B cell (primary cell): ENCODE measurements around the gene DUSP14. TPM values are rescaled to one million over a fixed set of nuclear protein-coding genes. Genes with fewer than 3 reads are reported as not detected.
A peak's percentile ranks its signal among the peaks of the same experiment; 100 is the strongest.
"Not testable (repeated sequence)": the region's sequence is repeated elsewhere in the genome, so short reads cannot be mapped to it uniquely, and the experiment has no call there.

Experiments used
- ATAC-seq: fragments of 200-7000 bp; cut with Tn5 transposase; one replicate; pipeline ENCODE4 v1.10.0; 2021; ENCODE audit warnings: low read depth, mild to moderate bottlenecking, moderate number of reproducible peaks, moderate library complexity
- CTCF ChIA-PET: fragments of 350-600 bp; sonication (Branson Sonifier 250); formaldehyde crosslinking; loops from one replicate; lab custom pipeline; 2021; ENCODE audit warnings: antibody characterized with exemption, inconsistent platforms; lab: Charles Lee
- POLR2A ChIA-PET: fragments of 350-600 bp; sonication (Branson Sonifier 250); formaldehyde crosslinking; loops from one replicate; lab custom pipeline; 2021; ENCODE audit warnings: antibody characterized with exemption; lab: Charles Lee
- DNase-seq: peaks from one replicate; pipeline ENCODE4 v3.0.0; 2013
- H2AFZ ChIP-seq: 2 replicates; pipeline ENCODE4 v1.6.1; 2012; ENCODE audit warnings: mild to moderate bottlenecking, low read depth, low read length; ENCODE audit not compliant: insufficient read depth, poor library complexity, severe bottlenecking
- H3K27ac ChIP-seq, 2 donors: 1 replicate in 1 of 2; 2 replicates in 1 of 2; pipeline ENCODE4 v1.5.1; 2012 to 2013; ENCODE audit warnings: low read length in 2 of 2, mild to moderate bottlenecking in 2 of 2, moderate library complexity in 1 of 2
- H3K27me3 ChIP-seq, 4 experiments: fragments of 200-600 bp in 1 of 4; sonication (generic) in 1 of 4; replicated peaks in 1 of 4; 1 replicate in 2 of 4; 2 replicates in 2 of 4; pipeline versions ENCODE4 v1.6.1 to v1.7.0; 2013 to 2016; ENCODE audit warnings: low read length in 3 of 4, mild to moderate bottlenecking in 2 of 4, mixed read lengths in 1 of 4, moderate library complexity in 1 of 4; ENCODE audit not compliant: insufficient read depth in 4 of 4, control insufficient read depth in 3 of 4; ENCODE audit errors: control extremely low read depth in 1 of 4
- H3K36me3 ChIP-seq, 2 experiments: replicated peaks in 1 of 2; 1 replicate in 1 of 2; 2 replicates in 1 of 2; pipeline versions ENCODE4 v1.6.1 to v1.7.1; 2013; ENCODE audit warnings: low read length in 1 of 2; ENCODE audit not compliant: insufficient read depth in 2 of 2, control insufficient read depth in 1 of 2; ENCODE audit errors: control extremely low read depth in 1 of 2, extremely low read depth in 1 of 2
- H3K4me1 ChIP-seq, 2 donors: fragments of 200-600 bp in 1 of 2; sonication (generic) in 1 of 2; 1 replicate in 1 of 2; 2 replicates in 1 of 2; pipeline versions ENCODE4 v1.5.1 to v1.6.1; 2013 to 2017; ENCODE audit warnings: low read length in 2 of 2; ENCODE audit not compliant: control insufficient read depth in 2 of 2, insufficient read depth in 2 of 2
- H3K4me2 ChIP-seq: replicated peaks from 2 replicates; pipeline ENCODE3; 2012; ENCODE audit warnings: mild to moderate bottlenecking, low read depth, low read length; ENCODE audit not compliant: poor library complexity, severe bottlenecking
- H3K4me3 ChIP-seq, 5 experiments: fragments of 200-600 bp in 1 of 5; sonication (generic) in 1 of 5; 1 replicate in 3 of 5; 2 replicates in 2 of 5; pipeline versions ENCODE4 v1.5.1 to v1.7.0; 2011 to 2016; ENCODE audit warnings: low read length in 4 of 5, mild to moderate bottlenecking in 4 of 5, low read depth in 2 of 5, control low read depth in 1 of 5, moderate library complexity in 1 of 5; ENCODE audit not compliant: insufficient read depth in 1 of 5; ENCODE audit errors: control extremely low read depth in 1 of 5, extremely low read depth in 1 of 5
- H3K79me2 ChIP-seq: fragments of 200-600 bp; sonication (generic); one replicate; pipeline ENCODE4 v1.6.0; 2016; ENCODE audit warnings: low read length; ENCODE audit not compliant: control insufficient read depth, insufficient read depth
- H3K9ac ChIP-seq: fragments of 200-600 bp; sonication (generic); 2 replicates; pipeline ENCODE4 v1.6.1; 2017; ENCODE audit warnings: mild to moderate bottlenecking, low read length, moderate library complexity
- H3K9me3 ChIP-seq, 3 donors: one replicate each; pipeline versions ENCODE4 v1.6.1 to v1.7.1; 2013; ENCODE audit warnings: low read length in 2 of 3; ENCODE audit not compliant: control insufficient read depth in 2 of 3, insufficient read depth in 1 of 3; ENCODE audit errors: control extremely low read depth in 1 of 3
- H4K20me1 ChIP-seq: 2 replicates; pipeline ENCODE4 v1.6.0; 2012; ENCODE audit warnings: mild to moderate bottlenecking, low read length; ENCODE audit not compliant: insufficient read depth, control insufficient read depth, poor library complexity, severe bottlenecking
- H3K27ac Mint-ChIP-seq: one replicate; pipeline ENCODE4 v1.8.0; 2021; ENCODE audit warnings: mixed read lengths
- H3K27me3 Mint-ChIP-seq: one replicate; pipeline ENCODE4 v1.8.0; 2021; ENCODE audit warnings: mixed read lengths
- H3K4me1 Mint-ChIP-seq: one replicate; pipeline ENCODE4 v1.8.0; 2021; ENCODE audit warnings: mixed read lengths
- H3K4me3 Mint-ChIP-seq: one replicate; pipeline ENCODE4 v1.8.0; 2021; ENCODE audit warnings: mixed read lengths
- H3K9me3 Mint-ChIP-seq: one replicate; pipeline ENCODE4 v1.8.0; 2022; ENCODE audit warnings: mixed read lengths; ENCODE audit not compliant: insufficient read depth
- CTCF ChIP-seq: fragments of 200-600 bp; IDR thresholded peaks from one replicate; pipeline ENCODE4 v1.8.0; 2022; ENCODE audit warnings: antibody characterized with exemption, mild to moderate bottlenecking
- EZH2 ChIP-seq: IDR thresholded peaks from 2 replicates; pipeline ENCODE4 v1.6.1; 2012; ENCODE audit warnings: borderline replicate concordance, low read depth, mild to moderate bottlenecking, moderate library complexity, low read length; ENCODE audit not compliant: insufficient read depth, poor library complexity, severe bottlenecking
- WGBS: methylation state at CpG from one replicate; pipeline ENCODE4 v1.1.5; 2013; ENCODE audit warnings: missing lambda C conversion rate; ENCODE audit not compliant: insufficient coverage; 5-methylcytosine and 5-hydroxymethylcytosine counted together
- intact Hi-C: fragments of 100-400 bp; cut with micrococcal nuclease; formaldehyde crosslinking; loops from one replicate; pipeline ENCODE4 v1.10.0; 2022
- polyA plus RNA-seq: library from polyadenylated mRNA; depleted of rRNA; stranded (reverse); fragments of >200 nt; gene quantifications from 2 replicates; pipeline ENCODE4 v1.2.3, GENCODE V29; 2012
- total RNA-seq, 2 donors: library from RNA; stranded (reverse); fragments of 120-200 nt in 1 of 2; gene quantifications; 1 replicate in 1 of 2; 2 replicates in 1 of 2; pipeline versions ENCODE4 v1.2.3 to v1.2.4, GENCODE V29; 2013 to 2022

Gene DUSP14
- total and polyA plus RNA-seq, 2 donors (not counting 1 experiment from before 2014, with no cell fraction given): 3.1 to 5.1 TPM

GRCh38 chr17:37440424-37440823, 49.3 kb upstream of the DUSP14 start:
- Mint-ChIP-seq H3K27me3 (no peaks in the 10 kb centered on the region), H3K9me3 (no peaks in the 10 kb centered on the region), H3K4me1 (peaks cover 7% of the 10 kb centered on the region), H3K27ac (no peak overlapping the region), H3K4me3 (no peak overlapping the region)
- ChIA-PET CTCF (no interaction called here), POLR2A (no interaction called here)
- 96% methylated on average over 2 of the region's 2 CpGs for WGBS
- no peak for DNase-seq
- TF ChIP-seq EZH2 (no peak), CTCF (no peak)
- Histone ChIP-seq H3K4me3 (no peak overlapping the region), H3K27me3 (no peaks in the 10 kb centered on the region), H2AFZ (no peak overlapping the region), H3K4me2 (no peak overlapping the region), H3K79me2 (no peaks in the 10 kb centered on the region), H3K36me3 (peaks cover 10 to 51% of the 10 kb centered on the region in 2 experiments), H3K4me1 (peaks cover 5 to 6% of the 10 kb centered on the region in 2 donors), H3K9me3 (no peaks in the 10 kb centered on the region), H3K27ac (no peak overlapping the region), H3K9ac (no peak overlapping the region), H4K20me1 (no peaks in the 10 kb centered on the region)
- ATAC-seq: no peak
- intact Hi-C loops: no loop called here

- 81% methylated on average over 5 of the region's 12 CpGs for WGBS
- H3K9me3 ChIP-seq, H3K4me3 ChIP-seq, H3K27me3 ChIP-seq, H3K27ac Mint-ChIP-seq, H3K79me2 ChIP-seq, H2AFZ ChIP-seq, H3K27ac ChIP-seq, H3K27me3 Mint-ChIP-seq, H3K4me1 Mint-ChIP-seq, intact Hi-C loops, H4K20me1 ChIP-seq, H3K9ac ChIP-seq, H3K4me1 ChIP-seq, H3K9me3 Mint-ChIP-seq, H3K4me2 ChIP-seq, H3K4me3 Mint-ChIP-seq: not testable (repeated sequence)
- DNase-seq (peak; percentile 35), ATAC-seq (peak; percentile 68)
- ChIA-PET CTCF (interaction anchor here (0.9 kb wide), 1 partner anchor 27 kb away, joined by 4 read pairs; no protein-coding TSS in a partner anchor), POLR2A (interaction anchor here (0.6 to 0.8 kb wide), 3 partner anchors 83 to 152 kb away, joined by 3 to 8 read pairs (median 3); no protein-coding TSS in a partner anchor)
- H3K36me3 ChIP-seq: peaks cover 10 to 50% of the 10 kb centered on the region in 2 experiments
These were observed 48.2 kb upstream of the DUSP14 start for GRCh38 chr17:37441369-37442014.
